WTC11 (cell line): Measurements from ENCODE around the gene SP110. TPM values are rescaled to one million over a fixed set of nuclear protein-coding genes. Genes with fewer than 3 reads are reported as not detected.

ENCODE experiments used
- ATAC-seq: fragments of 200-7000 bp; cut with Tn5 transposase; 2 replicates; pipeline ENCODE4 v1.10.0; 2021; ENCODE audit warnings: mild to moderate bottlenecking, moderate library complexity
- CTCF ChIA-PET: fragments of 300-600 bp; sonication (Branson Sonifier 250); formaldehyde crosslinking; loops from one replicate; lab custom pipeline; 2021; ENCODE audit warnings: antibody characterized with exemption; lab: Charles Lee
- POLR2A ChIA-PET: fragments of 350-600 bp; sonication (Branson Sonifier 250); formaldehyde crosslinking; loops from one replicate; lab custom pipeline; 2021; ENCODE audit warnings: antibody characterized with exemption; lab: Charles Lee
- DNase-seq: peaks from one replicate; pipeline ENCODE4 v3.0.0; 2021; ENCODE audit warnings: low spot score
- H3K27ac Mint-ChIP-seq: 2 replicates; pipeline ENCODE4 v1.8.0; 2021; ENCODE audit warnings: mixed read lengths
- H3K27me3 Mint-ChIP-seq: 2 replicates; pipeline ENCODE4 v1.8.0; 2021; ENCODE audit warnings: low read depth, mild to moderate bottlenecking, moderate library complexity, mixed read lengths
- H3K36me3 Mint-ChIP-seq: 2 replicates; pipeline ENCODE4 v1.8.0; 2021; ENCODE audit warnings: mixed read lengths
- H3K4me1 Mint-ChIP-seq: 2 replicates; pipeline ENCODE4 v1.8.0; 2022; ENCODE audit warnings: mixed read lengths
- H3K4me3 Mint-ChIP-seq: 2 replicates; pipeline ENCODE4 v1.8.0; 2021; ENCODE audit warnings: mild to moderate bottlenecking, moderate library complexity, mixed read lengths
- H3K9me3 Mint-ChIP-seq: 2 replicates; pipeline ENCODE4 v1.8.0; 2021; ENCODE audit warnings: mixed read lengths
- AR ChIP-seq: fragments of 250-450 bp; sonication (Bioruptor Pico); IDR thresholded peaks from 2 replicates; pipeline ENCODE4 v1.9.0; 2021; ENCODE audit warnings: mild to moderate bottlenecking
- ATF1 ChIP-seq: sonication (generic); formaldehyde crosslinking; IDR thresholded peaks from 2 replicates; pipeline ENCODE4 v1.8.1; 2023; ENCODE audit warnings: mild to moderate bottlenecking, moderate library complexity, missing genetic modification reagents
- ATF2 ChIP-seq: sonication (generic); formaldehyde crosslinking; IDR thresholded peaks from 2 replicates; pipeline ENCODE4 v1.8.1; 2022; ENCODE audit warnings: low read depth, missing genetic modification reagents, borderline replicate concordance
- ATF6 ChIP-seq: sonication (generic); formaldehyde crosslinking; IDR thresholded peaks from 2 replicates; pipeline ENCODE4 v1.8.1; 2023; ENCODE audit warnings: mild to moderate bottlenecking, missing genetic modification reagents
- ERG ChIP-seq: fragments of 250-450 bp; sonication (Bioruptor Pico); IDR thresholded peaks from 2 replicates; pipeline ENCODE4 v1.8.0; 2021; ENCODE audit warnings: mild to moderate bottlenecking
- FOXK1 ChIP-seq: sonication (generic); formaldehyde crosslinking; IDR thresholded peaks from 2 replicates; pipeline ENCODE4 v1.8.0; 2022; ENCODE audit warnings: mild to moderate bottlenecking, moderate library complexity, missing genetic modification reagents
- FOXP1 ChIP-seq: sonication (generic); formaldehyde crosslinking; IDR thresholded peaks from 2 replicates; pipeline ENCODE4 v1.8.0; 2022; ENCODE audit warnings: missing genetic modification reagents, mild to moderate bottlenecking, moderate library complexity, borderline replicate concordance
- IRF1 ChIP-seq: sonication (generic); formaldehyde crosslinking; IDR thresholded peaks from 2 replicates; pipeline ENCODE4 v1.8.0; 2023; ENCODE audit warnings: missing genetic modification reagents
- KAT7 ChIP-seq: sonication (generic); formaldehyde crosslinking; IDR thresholded peaks from 2 replicates; pipeline ENCODE4 v1.8.1; 2023; ENCODE audit warnings: missing genetic modification reagents, mild to moderate bottlenecking, borderline replicate concordance
- MXD4 ChIP-seq: fragments of 250-450 bp; sonication (Bioruptor Pico); IDR thresholded peaks from 2 replicates; pipeline ENCODE4 v1.8.0; 2021; ENCODE audit warnings: mild to moderate bottlenecking, moderate library complexity, borderline replicate concordance
- MYBL2 ChIP-seq: sonication (generic); formaldehyde crosslinking; IDR thresholded peaks from 2 replicates; pipeline ENCODE4 v1.8.1; 2023; ENCODE audit warnings: mild to moderate bottlenecking, moderate library complexity, missing genetic modification reagents
- SMAD4 ChIP-seq: sonication (generic); formaldehyde crosslinking; IDR thresholded peaks from 2 replicates; pipeline ENCODE4 v1.8.0; 2022; ENCODE audit warnings: mild to moderate bottlenecking, missing genetic modification reagents
- TEAD4 ChIP-seq: sonication (generic); formaldehyde crosslinking; IDR thresholded peaks from 2 replicates; pipeline ENCODE4 v1.8.0; 2022; ENCODE audit warnings: mild to moderate bottlenecking, missing genetic modification reagents
- TP53 ChIP-seq: sonication (generic); formaldehyde crosslinking; IDR thresholded peaks from 2 replicates; pipeline ENCODE4 v1.8.1; 2023; ENCODE audit warnings: mild to moderate bottlenecking, missing genetic modification reagents
- ZNF121 ChIP-seq: sonication (generic); formaldehyde crosslinking; IDR thresholded peaks from 2 replicates; pipeline ENCODE4 v1.8.0; 2023; ENCODE audit warnings: missing genetic modification reagents
- ZNF671 ChIP-seq: fragments of 250-450 bp; sonication (Bioruptor Pico); IDR thresholded peaks from 2 replicates; pipeline ENCODE4 v1.8.0; 2021; ENCODE audit warnings: mild to moderate bottlenecking
- total RNA-seq: library from RNA; stranded (reverse); gene quantifications from 3 replicates; pipeline ENCODE4 v1.2.3, GENCODE V29; 2021

The SP110 gene
- total RNA-seq, 1 experiment from 2014 or later = 5.7 TPM

GRCh38 chr2:230234845-230235244 is 15.1 kb upstream of the SP110 start:
- DNase-seq (no peak), ATAC-seq (no peak)
- Mint-ChIP-seq H3K27me3 (peaks cover 3% of the 10 kb centered on the region; the same call in 1 of the 2 replicates), H3K9me3 (peaks cover 16% of the 10 kb centered on the region), H3K36me3 (peaks cover 17% of the 10 kb centered on the region), H3K27ac (no peak overlapping the region), H3K4me1 (peaks cover 13% of the 10 kb centered on the region), H3K4me3 (no peak overlapping the region)
- TF ChIP-seq MXD4 (CRISPR knock-in tag) = no peak
- TF ChIP-seq SMAD4 (CRISPR knock-in tag) = no peak
- no peak for TF ChIP-seq ATF1
- TF ChIP-seq FOXP1 (CRISPR knock-in tag) = no peak
- TF ChIP-seq KAT7 = no peak
- no peak for TF ChIP-seq MYBL2 (CRISPR knock-in tag)
- no peak for TF ChIP-seq FOXK1 (CRISPR knock-in tag)
- TF ChIP-seq TEAD4 (CRISPR knock-in tag) = no peak
- TF ChIP-seq ERG (CRISPR knock-in tag) = no peak
- TF ChIP-seq AR (CRISPR knock-in tag) = no peak
- TF ChIP-seq ZNF121 = no peak
- TF ChIP-seq ATF2 (CRISPR knock-in tag) = no peak
- POLR2A ChIA-PET = no interaction called here
- CTCF ChIA-PET = no interaction called here

GRCh38 chr2:230234122-230234722 is 14.4 kb upstream of the SP110 start:
- Mint-ChIP-seq H3K4me3 (no peak overlapping the region), H3K9me3 (peaks cover 18% of the 10 kb centered on the region), H3K4me1 (peaks cover 14% of the 10 kb centered on the region), H3K27ac (no peak overlapping the region), H3K36me3 (peaks cover 18% of the 10 kb centered on the region), H3K27me3 (peaks cover 3% of the 10 kb centered on the region; the same call in 1 of the 2 replicates)
- ATAC-seq = no peak
- POLR2A ChIA-PET = no interaction called here
- CTCF ChIA-PET = no interaction called here
- no peak for DNase-seq
- TF ChIP-seq IRF1 (CRISPR knock-in tag) (no peak), ZNF671 (CRISPR knock-in tag) (no peak), ATF1 (no peak), ATF6 (no peak), TP53 (CRISPR knock-in tag) (no peak), MYBL2 (CRISPR knock-in tag) (no peak)
